A549 treated with CORT108297 at 1 μM for 4 hours (cell line): ENCODE results near the gene NEIL1. TPM values are rescaled to one million over a fixed set of nuclear protein-coding genes. Genes with fewer than 3 reads are reported as not detected.

Experiments used
- total RNA-seq: library from RNA; stranded (reverse); fragments of 200-300 nt; extraction: Qiagen RNA extraction; gene quantifications from 5 replicates; pipeline ENCODE4 v1.2.3, GENCODE V29; 2022

The NEIL1 gene
- 1.7 to 4.4 TPM (median 3.6 TPM) in 5 replicates for total RNA-seq

GRCh38 chr15:75346796-75347221, at the start of gene NEIL1:
TSS of gene NEIL1 (plus strand) at chr15:75347039. CDS start at chr15:75348906, 1,867 bp downstream.

GRCh38 chr15:75335705-75336355, 11.0 kb upstream of the NEIL1 start, which contains the start of gene COMMD4:
TSS of gene COMMD4 (plus strand) at chr15:75336063. CDS start at chr15:75336090, 27 bp downstream.

GRCh38 chr15:75367913-75368688, 21.3 kb downstream of the NEIL1 start, which contains the start of gene MAN2C1:
TSS of gene MAN2C1 (minus strand) at chr15:75368607. CDS start at chr15:75368583, 24 bp downstream.

Other genes starting within 250 kb of the NEIL1 start
- 24.7 to 34.0 TPM (median 32.7 TPM) in 5 replicates for gene C15orf39, start 145.2 kb upstream of the NEIL1 start, total RNA-seq
- 0.05 TPM in 1 of 5 replicates, not detected in the others for gene GOLGA6C, start 88.7 kb upstream of the NEIL1 start, total RNA-seq
- gene GOLGA6D, start 64.2 kb upstream of the NEIL1 start, total RNA-seq, result 0.03 to 0.06 TPM (median 0.04 TPM) in 4 of 5 replicates, not detected in the other
- gene COMMD4, start 11.0 kb upstream of the NEIL1 start, total RNA-seq, result 187 to 207 TPM (median 198 TPM) in 5 replicates
- gene MAN2C1, start 21.6 kb downstream of the NEIL1 start, total RNA-seq, result 55.4 to 101 TPM (median 86.6 TPM) in 5 replicates
- gene SIN3A, start 104.7 kb downstream of the NEIL1 start, total RNA-seq, result 24.1 to 35.5 TPM (median 31.9 TPM) in 5 replicates
- gene PTPN9, start 232.3 kb downstream of the NEIL1 start, total RNA-seq, result 34.6 to 48.4 TPM (median 44.2 TPM) in 5 replicates